ENCODE measurements around the gene TRMT44. TPM values are rescaled to one million over a fixed set of nuclear protein-coding genes. Genes with fewer than 3 reads are reported as not detected.

Gene TRMT44
- total and polyA plus RNA-seq, 2 of the 4 experiments (the other 2 are of a cell fraction) = 7.3 to 8.1 TPM

DNA sequence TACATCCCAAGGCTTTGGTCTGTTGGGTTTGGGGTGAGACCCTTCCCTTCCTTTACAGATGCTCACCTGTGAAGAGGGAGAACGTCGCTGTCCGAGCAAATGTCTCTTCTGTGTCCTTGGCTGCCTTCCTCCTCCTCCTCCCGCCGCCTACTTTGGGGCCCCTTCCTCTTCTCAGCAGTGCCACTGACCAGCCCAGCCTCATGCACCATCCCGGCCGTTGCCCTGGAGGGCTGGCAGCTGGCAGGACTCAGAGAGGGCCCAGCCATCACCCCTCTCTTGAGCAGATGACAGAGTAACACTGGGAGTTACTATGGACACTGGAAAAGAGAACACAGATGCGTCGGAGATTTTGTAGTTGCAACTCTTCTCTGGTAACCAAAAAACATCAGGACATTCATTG is 68.2 kb downstream of the TRMT44 start:
- ChIA-PET CTCF (no interaction called here), POLR2A (ENCODE audit: unreplicated experiment) (no interaction called here)
- no peak overlapping the region for H2AK5ac ChIP-seq (ENCODE audit: low read depth, low read length)
- no peak for DNase-seq
- H4K20me1 ChIP-seq (ENCODE audit: insufficient read depth, low read length) = no peaks in the 10 kb centered on the region
- no peaks in the 10 kb centered on the region for H3K36me3 ChIP-seq (ENCODE audit: control insufficient read depth, insufficient read depth, low read length)
- H3K23ac ChIP-seq (ENCODE audit: low read depth, low read length) = no peak overlapping the region
- no peak overlapping the region for H4K5ac ChIP-seq (ENCODE audit: low read depth, low read length)
- no peak overlapping the region for H2BK20ac ChIP-seq (ENCODE audit: low read depth, low read length)
- H4K8ac ChIP-seq (ENCODE audit: low read depth in 2 of 2, low read length in 2 of 2) = no peak overlapping the region
- H3K14ac ChIP-seq (replicated peaks; ENCODE audit: low read depth, low read length) = no peak overlapping the region
- H3K18ac ChIP-seq (ENCODE audit: low read depth, low read length) = no peak overlapping the region
- H3K9me1 ChIP-seq (ENCODE audit: insufficient read depth, low read length) = no peaks in the 10 kb centered on the region
- intact Hi-C loops (cut with micrococcal nuclease) (no loop called here), dilution Hi-C loops (cut with HindIII; ENCODE audit: low sequenced_read_pairs, unreplicated experiment) (no loop called here), in situ Hi-C loops (cut with MboI; ENCODE audit: low sequenced_read_pairs) (no loop called here)
- no peak overlapping the region for H3K4ac ChIP-seq (ENCODE audit: low read depth, low read length)
- peaks cover 17% of the 10 kb centered on the region; the same call in 1 of the 2 replicates for H3K4me1 ChIP-seq (ENCODE audit: control insufficient read depth, insufficient read depth, low read length)
- no peak overlapping the region for H2AK9ac ChIP-seq (replicated peaks; ENCODE audit: low read depth, low read length, poor library complexity)
- no peak overlapping the region for H4K91ac ChIP-seq (ENCODE audit: insufficient read depth, low read depth, low read length)
- H3K79me1 ChIP-seq (ENCODE audit: low read depth in 1 of 2, low read length in 2 of 2) = no peaks in the 10 kb centered on the region
- no peak overlapping the region for H2BK120ac ChIP-seq (ENCODE audit: low read depth, low read length)
- no peak overlapping the region for H3K4me2 ChIP-seq (ENCODE audit: low read depth, low read length)
- H3K56ac ChIP-seq (ENCODE audit: extremely low read depth, insufficient read depth, low read length) = no peak overlapping the region
- H3K27me3 ChIP-seq (ENCODE audit: control insufficient read depth, insufficient read depth, low read length) = peaks cover 7% of the 10 kb centered on the region; the same call in 1 of the 2 replicates
- H2AFZ ChIP-seq (replicated peaks; ENCODE audit: low read length, poor library complexity) = no peak overlapping the region
- no peak overlapping the region for H2BK15ac ChIP-seq (ENCODE audit: low read depth, low read length)
- H3K4me3 ChIP-seq (ENCODE audit: insufficient read depth, low read depth, low read length) = no peak overlapping the region
- WGBS, 2 experiments (ENCODE audit: extremely low coverage in 2 of 2, insufficient read length in 1 of 2) = no CpG with 5 or more reads among the region's 9 CpGs
- no TSS peak for BruUV-seq (replicated peaks)
- no peak for ATAC-seq (ENCODE audit: low read depth)
- no peak overlapping the region for H3K9ac ChIP-seq (ENCODE audit: low read depth, low read length)
- no peaks in the 10 kb centered on the region; the same call in 1 of the 2 replicates for H3K9me3 ChIP-seq (ENCODE audit: control insufficient read depth, insufficient read depth, low read length)
- H2BK5ac ChIP-seq (ENCODE audit: low read depth, low read length, poor library complexity, severe bottlenecking) = no peak overlapping the region
- TF ChIP-seq SMC3 (IDR thresholded peaks at IDR 0.05; ENCODE audit: low read depth, low read length) = no peak
- TF ChIP-seq NFE2L2 (IDR thresholded peaks at IDR 0.05; ENCODE audit: low read depth, low read length) = no peak
- no peak for TF ChIP-seq FOS (IDR thresholded peaks at IDR 0.05; ENCODE audit: low read depth, low read length)
- no peak for TF ChIP-seq BHLHE40 (IDR thresholded peaks at IDR 0.05; ENCODE audit: low read depth, low read length)
- no peak for TF ChIP-seq CEBPB (IDR thresholded peaks at IDR 0.05; ENCODE audit: low read depth, low read length)
- TF ChIP-seq RCOR1 (IDR thresholded peaks at IDR 0.05; ENCODE audit: insufficient replicate concordance, low read length) = no peak
- TF ChIP-seq MAFK (IDR thresholded peaks at IDR 0.05; ENCODE audit: low read depth, low read length) = no peak
- no peak for TF ChIP-seq RAD21 (IDR thresholded peaks at IDR 0.05; ENCODE audit: low read length)
- no peak for TF ChIP-seq RFX5 (IDR thresholded peaks at IDR 0.05; ENCODE audit: low read depth, low read length)
- TF ChIP-seq, protein P1, sequence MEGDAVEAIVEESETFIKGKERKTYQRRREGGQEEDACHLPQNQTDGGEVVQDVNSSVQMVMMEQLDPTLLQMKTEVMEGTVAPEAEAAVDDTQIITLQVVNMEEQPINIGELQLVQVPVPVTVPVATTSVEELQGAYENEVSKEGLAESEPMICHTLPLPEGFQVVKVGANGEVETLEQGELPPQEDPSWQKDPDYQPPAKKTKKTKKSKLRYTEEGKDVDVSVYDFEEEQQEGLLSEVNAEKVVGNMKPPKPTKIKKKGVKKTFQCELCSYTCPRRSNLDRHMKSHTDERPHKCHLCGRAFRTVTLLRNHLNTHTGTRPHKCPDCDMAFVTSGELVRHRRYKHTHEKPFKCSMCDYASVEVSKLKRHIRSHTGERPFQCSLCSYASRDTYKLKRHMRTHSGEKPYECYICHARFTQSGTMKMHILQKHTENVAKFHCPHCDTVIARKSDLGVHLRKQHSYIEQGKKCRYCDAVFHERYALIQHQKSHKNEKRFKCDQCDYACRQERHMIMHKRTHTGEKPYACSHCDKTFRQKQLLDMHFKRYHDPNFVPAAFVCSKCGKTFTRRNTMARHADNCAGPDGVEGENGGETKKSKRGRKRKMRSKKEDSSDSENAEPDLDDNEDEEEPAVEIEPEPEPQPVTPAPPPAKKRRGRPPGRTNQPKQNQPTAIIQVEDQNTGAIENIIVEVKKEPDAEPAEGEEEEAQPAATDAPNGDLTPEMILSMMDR (conservative IDR thresholded peaks at IDR 0.05; ENCODE audit: low read depth, low read length) = no peak
- TF ChIP-seq, protein P2, sequence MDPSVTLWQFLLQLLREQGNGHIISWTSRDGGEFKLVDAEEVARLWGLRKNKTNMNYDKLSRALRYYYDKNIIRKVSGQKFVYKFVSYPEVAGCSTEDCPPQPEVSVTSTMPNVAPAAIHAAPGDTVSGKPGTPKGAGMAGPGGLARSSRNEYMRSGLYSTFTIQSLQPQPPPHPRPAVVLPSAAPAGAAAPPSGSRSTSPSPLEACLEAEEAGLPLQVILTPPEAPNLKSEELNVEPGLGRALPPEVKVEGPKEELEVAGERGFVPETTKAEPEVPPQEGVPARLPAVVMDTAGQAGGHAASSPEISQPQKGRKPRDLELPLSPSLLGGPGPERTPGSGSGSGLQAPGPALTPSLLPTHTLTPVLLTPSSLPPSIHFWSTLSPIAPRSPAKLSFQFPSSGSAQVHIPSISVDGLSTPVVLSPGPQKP (IDR thresholded peaks at IDR 0.05; ENCODE audit: borderline replicate concordance, low read depth, low read length) = no peak
- TF ChIP-seq, protein P3, sequence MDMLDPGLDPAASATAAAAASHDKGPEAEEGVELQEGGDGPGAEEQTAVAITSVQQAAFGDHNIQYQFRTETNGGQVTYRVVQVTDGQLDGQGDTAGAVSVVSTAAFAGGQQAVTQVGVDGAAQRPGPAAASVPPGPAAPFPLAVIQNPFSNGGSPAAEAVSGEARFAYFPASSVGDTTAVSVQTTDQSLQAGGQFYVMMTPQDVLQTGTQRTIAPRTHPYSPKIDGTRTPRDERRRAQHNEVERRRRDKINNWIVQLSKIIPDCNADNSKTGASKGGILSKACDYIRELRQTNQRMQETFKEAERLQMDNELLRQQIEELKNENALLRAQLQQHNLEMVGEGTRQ (IDR thresholded peaks at IDR 0.05; ENCODE audit: low read depth, low read length) = no peak
- no peak for TF ChIP-seq CHD1 (IDR thresholded peaks at IDR 0.05; ENCODE audit: low read depth, low read length)
- TF ChIP-seq POLR2A (IDR thresholded peaks at IDR 0.05; ENCODE audit: low read depth, low read length) = no peak
- no peak for TF ChIP-seq MXI1 (IDR thresholded peaks at IDR 0.05; ENCODE audit: borderline replicate concordance, low read depth, low read length)
- no peak for TF ChIP-seq MAZ (IDR thresholded peaks at IDR 0.05; ENCODE audit: borderline replicate concordance, low read depth, low read length)
- no peak overlapping the region for H3K27ac ChIP-seq (ENCODE audit: insufficient read depth, low read length)
